ENCODE data around the gene PAFAH1B2.
A peak's percentile ranks its signal among the peaks of the same experiment; 100 is the strongest.
"Not testable (repeated sequence)": the region's sequence is repeated elsewhere in the genome, so short reads cannot be mapped to it uniquely, and the experiment has no call there.

The PAFAH1B2 gene

DNA sequence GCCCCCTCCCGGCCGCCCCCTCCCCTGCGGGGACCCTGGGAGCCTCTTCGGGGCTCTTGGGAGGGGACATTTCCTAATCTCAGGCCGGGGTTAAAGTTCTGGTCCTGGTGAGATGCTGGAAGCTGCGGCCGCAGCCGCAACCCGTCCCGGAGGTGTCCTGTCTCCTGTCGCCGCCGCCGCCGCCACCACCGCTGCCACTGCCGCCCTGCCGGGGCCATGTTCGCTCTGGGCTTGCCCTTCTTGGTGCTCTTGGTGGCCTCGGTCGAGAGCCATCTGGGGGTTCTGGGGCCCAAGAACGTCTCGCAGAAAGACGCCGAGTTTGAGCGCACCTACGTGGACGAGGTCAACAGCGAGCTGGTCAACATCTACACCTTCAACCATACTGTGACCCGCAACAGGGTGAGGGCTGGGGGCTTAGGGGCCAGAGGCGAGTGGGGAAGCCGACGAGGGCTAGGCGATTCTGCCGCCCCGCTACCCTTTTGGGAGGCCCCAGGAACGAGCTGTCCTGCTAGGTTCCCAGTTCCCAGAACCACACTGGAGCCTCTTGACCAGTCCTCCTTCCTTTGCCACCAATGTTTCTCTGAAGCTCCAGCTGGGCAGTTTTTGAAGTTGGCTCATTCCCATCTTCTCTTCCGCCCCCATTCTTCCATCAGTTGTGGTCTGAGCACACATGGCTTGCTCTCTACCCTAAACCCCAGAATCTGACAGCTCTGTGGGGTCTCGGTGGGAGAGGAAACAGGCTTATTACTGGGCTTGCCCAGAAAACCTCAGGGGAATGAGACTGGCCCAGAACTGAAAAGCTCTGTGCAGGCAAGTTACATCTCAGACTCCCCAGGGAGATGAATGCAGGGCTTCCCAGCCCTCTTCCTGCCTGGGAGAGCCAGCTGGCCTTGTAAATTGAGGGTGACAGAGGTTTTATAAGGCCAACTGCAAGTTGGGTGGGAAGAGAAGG is 35.2 kb downstream of the PAFAH1B2 start:
- no peak for DNase-seq (ENCODE audit: extremely low read depth, low read depth)
- TF ChIP-seq, protein P1, sequence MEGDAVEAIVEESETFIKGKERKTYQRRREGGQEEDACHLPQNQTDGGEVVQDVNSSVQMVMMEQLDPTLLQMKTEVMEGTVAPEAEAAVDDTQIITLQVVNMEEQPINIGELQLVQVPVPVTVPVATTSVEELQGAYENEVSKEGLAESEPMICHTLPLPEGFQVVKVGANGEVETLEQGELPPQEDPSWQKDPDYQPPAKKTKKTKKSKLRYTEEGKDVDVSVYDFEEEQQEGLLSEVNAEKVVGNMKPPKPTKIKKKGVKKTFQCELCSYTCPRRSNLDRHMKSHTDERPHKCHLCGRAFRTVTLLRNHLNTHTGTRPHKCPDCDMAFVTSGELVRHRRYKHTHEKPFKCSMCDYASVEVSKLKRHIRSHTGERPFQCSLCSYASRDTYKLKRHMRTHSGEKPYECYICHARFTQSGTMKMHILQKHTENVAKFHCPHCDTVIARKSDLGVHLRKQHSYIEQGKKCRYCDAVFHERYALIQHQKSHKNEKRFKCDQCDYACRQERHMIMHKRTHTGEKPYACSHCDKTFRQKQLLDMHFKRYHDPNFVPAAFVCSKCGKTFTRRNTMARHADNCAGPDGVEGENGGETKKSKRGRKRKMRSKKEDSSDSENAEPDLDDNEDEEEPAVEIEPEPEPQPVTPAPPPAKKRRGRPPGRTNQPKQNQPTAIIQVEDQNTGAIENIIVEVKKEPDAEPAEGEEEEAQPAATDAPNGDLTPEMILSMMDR (IDR thresholded peaks at IDR 0.05; ENCODE audit: low read depth, low read length, missing control alignments) = no peak
- H3K4me3 ChIP-seq (replicated peaks; ENCODE audit: low read depth, low read length) = peak overlapping the region; percentile 68

DNA sequence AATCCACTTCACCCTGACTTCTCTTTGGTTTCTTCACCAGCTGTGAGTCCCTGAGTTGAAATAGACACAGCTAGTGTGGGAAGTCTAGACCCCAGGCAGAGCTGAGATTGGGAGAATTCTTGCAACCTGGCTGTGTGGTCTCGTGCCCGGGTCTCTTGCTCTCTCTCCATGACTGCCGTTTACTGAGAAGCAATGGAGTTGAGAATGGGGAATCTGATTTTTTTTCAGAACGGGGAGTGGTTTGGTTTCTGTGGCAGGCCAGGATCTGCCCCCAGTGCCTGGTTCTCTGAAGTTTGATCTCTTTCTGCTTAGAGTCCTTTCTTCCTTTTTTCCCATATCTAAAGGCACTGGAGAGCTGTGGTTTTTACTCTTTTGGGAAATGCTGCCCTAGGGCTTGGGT is 35.9 kb downstream of the PAFAH1B2 start:
- TF ChIP-seq, protein P1 (IDR thresholded peaks at IDR 0.05; ENCODE audit: low read depth, low read length, missing control alignments) = no peak

DNA sequence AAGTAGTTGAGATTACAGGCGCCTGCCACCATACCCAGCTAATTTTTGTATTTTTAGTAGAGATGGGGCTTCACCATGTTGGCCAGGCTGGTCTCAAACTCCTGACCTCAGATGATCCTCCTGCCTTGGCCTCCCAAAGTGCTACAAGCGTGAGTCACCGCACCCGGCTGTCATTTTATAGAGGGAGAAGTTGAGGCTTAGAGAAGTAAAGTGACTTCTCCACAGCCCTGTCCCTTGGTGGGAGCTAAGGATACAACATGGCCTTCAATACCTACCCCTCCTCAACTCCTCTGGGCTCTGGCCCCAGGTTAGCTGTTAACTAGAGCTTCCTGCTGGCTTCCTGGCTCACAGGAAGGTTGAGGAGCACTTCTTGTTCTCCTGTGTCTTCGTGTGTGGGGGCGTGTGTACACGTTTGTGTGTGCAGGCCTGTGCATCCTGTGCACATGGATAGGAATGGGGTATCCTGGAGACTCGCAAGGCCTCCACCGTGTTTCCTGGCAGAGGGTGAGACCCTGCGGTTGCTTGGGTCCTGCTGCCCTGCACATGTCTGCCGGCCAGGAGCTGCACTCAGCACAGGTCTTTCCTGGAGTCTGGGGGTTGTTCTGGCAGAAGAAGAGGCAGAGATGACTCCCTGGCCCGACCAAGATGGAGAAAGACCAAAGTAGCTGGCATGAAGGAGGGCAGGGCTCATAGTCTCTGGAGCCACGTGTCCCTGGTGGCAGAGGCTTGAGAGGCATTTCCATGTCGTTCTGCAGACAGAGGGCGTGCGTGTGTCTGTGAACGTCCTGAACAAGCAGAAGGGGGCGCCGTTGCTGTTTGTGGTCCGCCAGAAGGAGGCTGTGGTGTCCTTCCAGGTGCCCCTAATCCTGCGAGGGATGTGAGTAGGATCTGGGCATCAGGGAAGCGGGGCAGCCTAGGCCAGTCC is 36.8 kb downstream of the PAFAH1B2 start:
- no peak overlapping the region for H3K4me3 ChIP-seq (replicated peaks; ENCODE audit: low read depth, low read length)
- DNase-seq (ENCODE audit: extremely low read depth, low read depth) = peak; percentile 53
- TF ChIP-seq, protein P1 (IDR thresholded peaks at IDR 0.05; ENCODE audit: low read depth, low read length, missing control alignments) = peak; percentile 48

More for the DNA sequence above, 35.9 kb downstream of the PAFAH1B2 start:
- H3K4me3 ChIP-seq (replicated peaks; ENCODE audit: low read depth, low read length) = peak overlapping the region; percentile 68
- DNase-seq (ENCODE audit: extremely low read depth, low read depth) = no peak

DNA sequence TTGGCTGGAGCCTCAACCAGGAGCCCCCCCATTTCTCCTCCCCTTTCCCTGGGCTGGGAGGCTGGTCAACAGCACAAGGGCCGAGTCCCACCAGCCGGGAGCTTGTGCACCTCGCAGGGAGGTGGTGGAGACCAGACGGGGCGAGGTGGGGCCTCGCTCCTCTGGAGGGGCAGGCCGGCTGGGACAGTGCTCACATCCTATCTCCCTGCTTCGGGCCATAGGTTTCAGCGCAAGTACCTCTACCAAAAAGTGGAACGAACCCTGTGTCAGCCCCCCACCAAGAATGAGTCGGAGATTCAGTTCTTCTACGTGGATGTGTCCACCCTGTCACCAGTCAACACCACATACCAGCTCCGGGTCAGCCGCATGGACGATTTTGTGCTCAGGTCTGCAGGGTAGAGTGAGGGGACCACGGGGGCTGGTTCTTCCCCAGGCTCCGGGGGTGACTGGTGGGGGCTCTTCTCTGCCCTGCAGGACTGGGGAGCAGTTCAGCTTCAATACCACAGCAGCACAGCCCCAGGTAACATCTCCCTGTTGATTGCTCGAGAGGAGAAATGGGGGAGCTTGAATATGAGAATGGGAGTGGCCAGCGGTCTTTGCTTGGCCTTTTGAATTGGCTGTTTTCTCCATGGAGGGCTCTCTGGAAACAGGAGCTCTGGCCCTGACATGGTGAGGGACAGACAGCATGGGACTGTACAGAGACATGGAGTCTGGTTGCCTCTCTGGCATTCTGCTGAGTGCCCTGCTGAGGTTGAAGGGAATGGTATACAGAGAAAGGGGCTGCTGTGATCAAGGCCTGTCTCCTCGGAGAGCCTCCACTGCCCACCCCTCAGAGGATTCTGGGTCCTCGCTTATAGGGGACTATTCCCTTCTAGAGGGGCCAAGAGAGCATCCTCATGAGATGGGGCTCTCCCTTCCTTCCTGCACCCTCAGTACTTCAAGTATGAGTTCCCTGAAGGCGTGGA is 37.8 kb downstream of the PAFAH1B2 start:
- no peak overlapping the region for H3K4me3 ChIP-seq (replicated peaks; ENCODE audit: low read depth, low read length)
- TF ChIP-seq, protein P1 (IDR thresholded peaks at IDR 0.05; ENCODE audit: low read depth, low read length, missing control alignments) = no peak

DNA sequence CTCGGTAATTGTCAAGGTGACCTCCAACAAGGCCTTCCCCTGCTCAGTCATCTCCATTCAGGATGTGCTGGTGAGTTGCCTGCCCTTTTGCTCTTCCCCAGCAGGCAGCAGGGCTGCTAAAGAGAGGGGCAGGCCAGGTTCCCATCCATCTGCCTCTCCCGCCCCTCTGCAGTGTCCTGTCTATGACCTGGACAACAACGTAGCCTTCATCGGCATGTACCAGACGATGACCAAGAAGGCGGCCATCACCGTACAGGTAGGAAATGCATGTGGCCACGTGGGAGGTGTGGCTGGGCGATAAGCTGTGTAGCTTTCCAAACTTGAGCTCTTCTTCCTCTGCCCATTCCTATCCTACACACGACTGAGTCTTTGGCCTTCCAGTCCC is 38.5 kb downstream of the PAFAH1B2 start:
- TF ChIP-seq, protein P1 (IDR thresholded peaks at IDR 0.05; ENCODE audit: low read depth, low read length, missing control alignments) = no peak
- H3K4me3 ChIP-seq (replicated peaks; ENCODE audit: low read depth, low read length) = no peak overlapping the region
- DNase-seq (ENCODE audit: extremely low read depth, low read depth) = no peak

More for the DNA sequence above, 37.8 kb downstream of the PAFAH1B2 start:
- DNase-seq (ENCODE audit: extremely low read depth, low read depth) = no peak

DNA sequence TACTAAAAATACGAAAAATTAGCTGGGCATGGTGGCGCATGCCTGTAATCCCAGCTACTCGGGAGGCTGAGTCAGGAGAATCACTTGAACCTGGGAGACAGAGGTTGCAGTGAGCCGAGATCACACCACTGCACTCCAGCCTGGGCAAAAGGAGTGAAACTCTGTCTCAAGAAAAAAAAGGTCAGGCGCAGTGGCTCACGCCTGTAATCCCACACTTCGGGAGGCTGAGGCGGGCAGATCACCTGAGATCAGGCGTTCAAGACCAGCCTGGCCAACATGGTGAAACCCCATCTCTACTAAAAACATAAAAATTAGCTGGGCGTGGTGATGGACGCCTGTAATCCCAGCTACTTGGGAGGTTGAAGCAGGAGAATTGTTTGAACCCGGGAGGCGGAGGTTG is 39.1 kb downstream of the PAFAH1B2 start:
- H3K4me3 ChIP-seq (replicated peaks; ENCODE audit: low read depth, low read length); DNase-seq (ENCODE audit: extremely low read depth, low read depth): not testable (repeated sequence)
